HCEC 1CT (cell line): Measurements from ENCODE around the gene PLAC1.

Experiments
- DNase-seq: peaks from one replicate; pipeline ENCODE4 v3.0.0-alpha.2; 2017

Gene PLAC1

DNA sequence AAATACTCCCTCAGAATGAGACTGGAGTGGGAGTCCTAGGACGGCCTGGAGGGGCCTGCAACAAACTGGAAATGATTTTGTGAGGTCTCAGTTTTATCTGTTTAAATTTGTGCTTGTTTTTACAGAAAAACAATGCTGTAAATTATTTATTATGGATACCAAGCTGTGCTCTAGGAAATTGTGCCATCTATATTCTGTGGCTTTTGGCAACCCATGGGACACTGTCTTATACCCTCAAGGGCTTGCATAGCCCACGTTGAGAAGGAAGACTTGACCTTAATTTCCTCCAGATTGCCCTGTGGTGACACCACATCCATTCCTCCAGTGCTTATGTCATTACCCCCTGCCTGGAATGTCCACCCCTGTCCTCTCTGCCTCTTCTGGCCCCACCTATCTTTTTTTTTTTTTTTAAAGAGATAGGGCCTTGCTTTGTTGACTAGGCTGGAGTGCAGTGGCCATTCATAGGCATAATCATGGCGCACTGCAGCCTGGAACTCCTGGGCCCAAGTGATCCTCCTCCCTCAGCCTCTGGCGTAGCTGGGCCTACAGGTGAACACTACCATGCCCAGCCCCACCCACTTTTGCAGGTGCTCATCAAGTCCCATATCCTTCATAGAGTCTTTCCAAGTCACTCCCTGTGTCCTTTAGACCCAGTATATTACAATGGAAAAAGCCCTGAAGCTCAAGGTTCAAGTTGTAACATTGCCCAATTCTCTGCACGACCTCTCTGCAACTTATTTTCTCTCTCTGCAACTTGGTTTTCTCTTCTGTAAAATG lies 120.9 kb downstream of the PLAC1 start:
- peak; percentile 76 for DNase-seq

DNA sequence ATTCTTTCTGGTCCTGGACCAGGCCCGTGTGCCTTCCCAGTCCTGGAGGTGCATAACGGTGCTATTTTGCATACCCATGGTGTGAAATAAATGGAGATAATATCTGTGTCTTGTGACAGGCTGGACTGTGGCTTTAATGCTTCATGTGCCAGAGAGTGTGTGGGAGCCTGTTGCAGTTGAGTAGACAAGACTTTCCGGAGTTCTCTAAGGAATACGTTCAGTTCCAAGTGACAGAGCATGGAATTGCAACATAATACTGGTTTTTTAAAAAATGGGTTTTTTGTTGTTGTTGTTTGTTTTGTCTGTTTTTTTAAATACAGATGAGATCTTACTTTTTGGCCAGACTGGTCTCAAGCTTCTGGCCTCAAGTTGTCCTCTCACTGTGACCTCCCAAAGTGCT lies 124.3 kb downstream of the PLAC1 start:
- no peak for DNase-seq

DNA sequence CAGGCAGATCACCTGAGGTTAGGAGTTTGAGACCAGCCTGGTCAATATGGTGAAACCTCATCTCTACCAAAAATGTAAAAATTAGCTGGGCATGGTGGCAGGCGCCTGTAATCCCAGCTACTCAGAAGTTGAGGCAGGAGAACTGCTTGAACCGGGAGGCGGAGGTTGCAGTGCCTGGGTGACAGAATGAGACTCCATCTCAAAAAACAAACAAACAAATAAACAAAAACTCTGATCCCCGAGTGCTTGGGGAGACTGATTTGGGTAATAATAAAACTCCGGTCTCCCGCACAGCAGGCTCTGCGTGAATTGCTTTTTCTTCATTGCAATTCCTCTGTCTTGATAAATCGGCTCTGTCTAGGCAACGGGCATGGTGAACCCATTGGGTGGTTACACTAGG lies 124.9 kb downstream of the PLAC1 start:
- no peak for DNase-seq

DNA sequence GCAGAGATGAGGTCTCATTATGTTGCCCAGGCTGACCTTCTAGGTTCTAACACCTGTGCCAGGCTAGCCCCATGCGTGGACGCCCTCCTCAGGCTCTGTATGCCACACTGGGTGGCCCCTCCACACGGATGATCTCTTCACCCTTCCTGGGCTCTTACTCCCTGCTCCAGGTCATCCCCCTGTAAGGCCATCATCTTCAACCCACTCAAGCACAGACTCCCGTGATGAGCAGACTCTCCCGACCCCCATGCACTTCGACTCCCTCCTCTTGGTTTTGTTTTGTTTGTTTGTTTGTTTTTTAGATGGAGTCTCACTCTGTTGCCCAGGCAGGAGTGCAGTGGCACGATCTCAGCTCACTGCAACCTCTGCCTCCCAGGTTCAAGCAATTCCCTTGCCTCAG lies 127.4 kb downstream of the PLAC1 start:
- DNase-seq: no peak

DNA sequence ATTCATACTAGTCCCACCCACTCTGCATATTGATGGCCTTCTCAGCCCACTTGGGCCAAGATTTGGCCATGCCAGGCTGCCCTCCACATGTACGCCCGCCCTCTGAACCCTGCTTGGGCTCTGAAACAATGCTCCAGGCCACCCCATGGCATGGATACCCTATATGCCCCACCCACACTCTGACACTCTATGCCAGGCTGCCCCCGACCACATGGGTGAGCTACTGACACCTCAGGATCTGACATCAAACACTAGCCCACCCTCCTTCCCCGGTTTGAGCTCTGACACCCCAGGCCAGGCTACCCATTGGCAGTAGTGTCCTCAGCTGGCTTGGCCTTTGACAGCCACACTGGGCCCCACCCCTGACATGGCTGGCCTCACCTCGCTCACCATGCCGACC lies 128.8 kb downstream of the PLAC1 start:
- no peak for DNase-seq

DNA sequence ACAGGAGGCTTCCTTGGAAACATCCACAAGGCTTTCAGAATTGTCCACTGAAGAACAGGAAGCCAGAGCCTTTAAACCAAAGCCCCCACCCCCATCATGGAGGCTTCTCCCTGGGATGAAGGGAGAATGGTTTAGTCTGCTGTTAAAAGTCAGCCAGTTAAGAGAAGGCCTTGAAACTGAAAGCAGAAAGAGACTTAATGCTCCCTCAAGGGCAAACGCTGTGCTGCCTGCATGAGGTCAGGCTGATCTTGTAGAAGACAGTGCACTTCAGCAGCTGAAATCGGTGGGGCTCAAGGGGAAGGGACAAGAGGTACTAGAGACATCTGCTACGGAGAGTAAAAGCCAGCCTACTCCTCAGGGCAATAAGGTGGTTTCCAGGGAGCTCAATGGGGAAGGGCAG lies 129.3 kb downstream of the PLAC1 start:
- no peak for DNase-seq

- DNase-seq: peak; percentile 39
Measured at GRCh38 chrX:134526399-134526798, 131.9 kb downstream of the PLAC1 start.

DNA sequence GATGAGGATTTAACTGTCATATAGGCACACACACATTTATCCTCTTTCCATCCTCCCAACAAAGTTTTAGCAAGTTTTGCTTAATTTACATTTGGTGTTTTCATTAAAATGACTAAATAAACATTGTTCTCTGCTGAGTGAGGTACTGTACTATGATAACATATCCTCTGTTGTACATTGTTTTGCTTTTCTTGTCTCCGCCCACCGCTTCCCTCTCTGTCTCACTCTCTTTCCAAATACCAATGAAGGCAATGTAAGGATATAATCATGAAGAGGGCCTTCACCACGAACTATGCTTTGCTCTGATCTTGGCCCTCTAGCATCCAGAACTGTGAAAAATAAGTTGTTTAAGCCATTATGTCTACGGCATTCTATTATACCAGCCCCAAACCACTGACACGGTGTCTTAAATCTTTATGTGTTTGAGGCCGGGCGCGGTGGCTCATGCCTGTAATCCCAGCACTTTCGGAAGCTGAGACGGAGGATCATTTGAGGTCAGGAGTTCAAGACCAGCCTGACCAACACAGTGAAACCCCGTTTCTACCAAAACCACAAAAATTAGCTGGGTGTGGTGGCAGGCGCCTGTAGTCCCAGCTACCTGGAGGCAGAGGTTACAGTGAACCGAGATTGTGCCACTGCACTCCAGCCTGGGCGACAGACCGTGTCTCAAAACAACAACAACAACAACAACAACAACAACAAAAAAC lies 133.0 kb downstream of the PLAC1 start:
- no peak for DNase-seq

DNA sequence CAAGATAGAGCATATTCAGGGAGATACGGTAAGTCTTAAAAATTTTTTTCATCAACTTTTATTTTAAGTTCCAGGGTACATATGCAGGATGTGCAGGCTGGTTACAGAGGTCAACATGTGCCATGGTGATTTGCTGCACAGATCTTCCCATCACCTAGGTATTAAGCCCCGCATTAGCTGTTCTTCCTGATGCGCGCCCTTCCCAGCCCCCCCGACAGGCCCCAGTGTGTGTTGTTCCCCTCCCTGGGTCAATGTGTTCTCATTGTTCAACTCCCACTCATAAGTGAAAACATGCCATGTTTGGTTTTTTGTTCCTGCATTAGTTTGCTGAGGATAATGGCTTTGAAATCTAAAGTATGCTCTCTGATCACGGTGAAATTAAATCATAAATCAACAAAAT lies 134.1 kb downstream of the PLAC1 start:
- no peak for DNase-seq

- peak; percentile 69 for DNase-seq
Measured at GRCh38 chrX:134520860-134521390, 137.3 kb downstream of the PLAC1 start.
